ENCODE data around the gene TMEM255A. TPM values are rescaled to one million over a fixed set of nuclear protein-coding genes. Genes with fewer than 3 reads are reported as not detected.

TMEM255A gene
- total and polyA plus RNA-seq, 2 of the 13 experiments (the other 11 are each of a cell fraction or from before 2014, with no cell fraction given): 0.13 to 0.40 TPM

DNA sequence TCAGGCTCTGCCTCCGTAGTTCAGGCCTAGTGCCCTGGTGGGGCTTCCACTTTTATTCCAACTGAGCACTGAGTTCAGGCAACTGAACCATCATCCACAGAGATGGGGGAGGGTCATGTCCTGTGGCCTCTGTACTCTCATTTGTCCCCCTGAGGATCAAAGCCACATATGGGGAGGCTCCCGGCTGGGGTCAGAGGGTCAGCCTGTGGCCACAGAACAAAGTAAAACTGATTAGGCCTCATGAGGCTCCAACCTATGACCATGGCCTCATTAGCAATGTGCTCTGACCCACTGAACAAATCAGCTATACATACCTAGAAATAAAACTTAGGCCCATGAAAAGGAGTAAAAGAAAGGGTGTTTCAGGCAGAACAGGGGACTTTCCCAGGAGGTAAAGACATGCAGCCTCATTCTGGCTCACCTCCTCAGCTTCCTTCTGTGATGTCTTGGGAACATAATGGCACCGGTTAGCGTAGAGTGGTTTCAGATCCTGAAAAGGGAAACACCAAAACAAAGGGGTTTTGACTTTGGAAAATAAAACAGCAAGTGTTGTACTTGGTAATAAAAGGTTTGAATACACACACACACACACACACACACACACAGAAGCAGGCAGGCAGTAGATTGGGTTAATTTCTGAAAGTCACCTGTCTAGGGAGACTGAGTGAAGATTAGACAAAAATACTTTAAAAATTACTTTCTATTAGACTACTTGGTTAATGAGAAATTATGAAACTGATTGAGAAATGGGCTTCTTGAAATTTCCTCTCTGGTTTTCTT lies 24.3 kb downstream of the TMEM255A start (continued):
- TF ChIP-seq ZNF10 (CRISPR knock-in tag; IDR thresholded peaks at IDR 0.05; ENCODE audit: borderline replicate concordance, low read depth) (no peak), ZBTB43 (CRISPR knock-in tag; conservative IDR thresholded peaks at IDR 0.05) (no peak), SP1 (IDR thresholded peaks at IDR 0.05) (no peak), SP1 (CRISPR knock-in tag; IDR thresholded peaks at IDR 0.05) (no peak), AGO2 (optimal IDR thresholded peaks at IDR 0.05; ENCODE audit: low read depth, low read length) (no peak), ZBTB7B (CRISPR knock-in tag; IDR thresholded peaks at IDR 0.05) (peak; percentile 34; the same call in 1 of the 2 replicates), YEATS4 (CRISPR knock-in tag; IDR thresholded peaks at IDR 0.05; ENCODE audit: borderline replicate concordance) (peak; percentile 53; the same call in 1 of the 2 replicates), TBX3 (IDR thresholded peaks at IDR 0.05; ENCODE audit: borderline replicate concordance) (no peak), SIX1 (CRISPR knock-in tag; IDR thresholded peaks at IDR 0.05; ENCODE audit: borderline replicate concordance) (no peak), REXO4 (CRISPR knock-in tag; IDR thresholded peaks at IDR 0.05; ENCODE audit: borderline replicate concordance) (no peak), MLLT10 (CRISPR knock-in tag; IDR thresholded peaks at IDR 0.05) (no peak), HMG20A (CRISPR knock-in tag; IDR thresholded peaks at IDR 0.05; ENCODE audit: borderline replicate concordance) (peak; percentile 48; the same call in 1 of the 2 replicates), ZNF331 (CRISPR knock-in tag; IDR thresholded peaks at IDR 0.05) (peak; percentile 38; the same call in 1 of the 2 replicates), ZNF577 (CRISPR knock-in tag; IDR thresholded peaks at IDR 0.05; ENCODE audit: borderline replicate concordance, low read depth) (no peak), ISX (CRISPR knock-in tag; conservative IDR thresholded peaks at IDR 0.05) (no peak), ATM (IDR thresholded peaks at IDR 0.05; ENCODE audit: borderline replicate concordance) (no peak), FOXP1 (IDR thresholded peaks at IDR 0.05) (no peak), FOXP1 (CRISPR knock-in tag; IDR thresholded peaks at IDR 0.05) (no peak), HDAC1 (CRISPR knock-in tag; IDR thresholded peaks at IDR 0.05) (peak; percentile 38; the same call in 1 of the 2 replicates), CBFB (CRISPR knock-in tag; IDR thresholded peaks at IDR 0.05) (peak; percentile 59; the same call in 1 of the 2 replicates), ZNF350 (CRISPR knock-in tag; IDR thresholded peaks at IDR 0.05; ENCODE audit: borderline replicate concordance, low read depth) (no peak), FOXP4 (CRISPR knock-in tag; IDR thresholded peaks at IDR 0.05) (peak; percentile 32; the same call in 1 of the 2 replicates), JUND (CRISPR knock-in tag; IDR thresholded peaks at IDR 0.05) (no peak)
- TF ChIP-seq, protein P1, sequence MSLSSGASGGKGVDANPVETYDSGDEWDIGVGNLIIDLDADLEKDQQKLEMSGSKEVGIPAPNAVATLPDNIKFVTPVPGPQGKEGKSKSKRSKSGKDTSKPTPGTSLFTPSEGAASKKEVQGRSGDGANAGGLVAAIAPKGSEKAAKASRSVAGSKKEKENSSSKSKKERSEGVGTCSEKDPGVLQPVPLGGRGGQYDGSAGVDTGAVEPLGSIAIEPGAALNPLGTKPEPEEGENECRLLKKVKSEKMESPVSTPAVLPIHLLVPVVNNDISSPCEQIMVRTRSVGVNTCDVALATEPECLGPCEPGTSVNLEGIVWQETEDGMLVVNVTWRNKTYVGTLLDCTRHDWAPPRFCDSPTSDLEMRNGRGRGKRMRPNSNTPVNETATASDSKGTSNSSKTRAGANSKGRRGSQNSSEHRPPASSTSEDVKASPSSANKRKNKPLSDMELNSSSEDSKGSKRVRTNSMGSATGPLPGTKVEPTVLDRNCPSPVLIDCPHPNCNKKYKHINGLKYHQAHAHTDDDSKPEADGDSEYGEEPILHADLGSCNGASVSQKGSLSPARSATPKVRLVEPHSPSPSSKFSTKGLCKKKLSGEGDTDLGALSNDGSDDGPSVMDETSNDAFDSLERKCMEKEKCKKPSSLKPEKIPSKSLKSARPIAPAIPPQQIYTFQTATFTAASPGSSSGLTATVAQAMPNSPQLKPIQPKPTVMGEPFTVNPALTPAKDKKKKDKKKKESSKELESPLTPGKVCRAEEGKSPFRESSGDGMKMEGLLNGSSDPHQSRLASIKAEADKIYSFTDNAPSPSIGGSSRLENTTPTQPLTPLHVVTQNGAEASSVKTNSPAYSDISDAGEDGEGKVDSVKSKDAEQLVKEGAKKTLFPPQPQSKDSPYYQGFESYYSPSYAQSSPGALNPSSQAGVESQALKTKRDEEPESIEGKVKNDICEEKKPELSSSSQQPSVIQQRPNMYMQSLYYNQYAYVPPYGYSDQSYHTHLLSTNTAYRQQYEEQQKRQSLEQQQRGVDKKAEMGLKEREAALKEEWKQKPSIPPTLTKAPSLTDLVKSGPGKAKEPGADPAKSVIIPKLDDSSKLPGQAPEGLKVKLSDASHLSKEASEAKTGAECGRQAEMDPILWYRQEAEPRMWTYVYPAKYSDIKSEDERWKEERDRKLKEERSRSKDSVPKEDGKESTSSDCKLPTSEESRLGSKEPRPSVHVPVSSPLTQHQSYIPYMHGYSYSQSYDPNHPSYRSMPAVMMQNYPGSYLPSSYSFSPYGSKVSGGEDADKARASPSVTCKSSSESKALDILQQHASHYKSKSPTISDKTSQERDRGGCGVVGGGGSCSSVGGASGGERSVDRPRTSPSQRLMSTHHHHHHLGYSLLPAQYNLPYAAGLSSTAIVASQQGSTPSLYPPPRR (CRISPR knock-in tag; IDR thresholded peaks at IDR 0.05; ENCODE audit: borderline replicate concordance): peak; percentile 58; the same call in 1 of the 2 replicates
